Coronary artery (tissue), 2 donors: ENCODE measurements around the gene SIGLEC6.

ENCODE experiments used
- DNase-seq: peaks from one replicate; pipeline ENCODE4 v3.0.0-alpha.2; 2017; ENCODE audit warnings: low spot score
- H3K27ac ChIP-seq, 2 donors: fragments of 200-600 bp; sonication (generic); one replicate each; pipeline ENCODE4 v1.5.1; 2016 to 2019
- H3K4me3 ChIP-seq: fragments of 200-600 bp; sonication (generic); 2 replicates; pipeline ENCODE4 v1.5.1; 2016; ENCODE audit warnings: mild to moderate bottlenecking, moderate library complexity
- TF ChIP-seq, protein P1 (sequence below): fragments of 200-600 bp; sonication (generic); IDR thresholded peaks from one replicate; pipeline ENCODE4 v1.5.1; 2019; ENCODE audit warnings: antibody characterized with exemption

The SIGLEC6 gene

DNA sequence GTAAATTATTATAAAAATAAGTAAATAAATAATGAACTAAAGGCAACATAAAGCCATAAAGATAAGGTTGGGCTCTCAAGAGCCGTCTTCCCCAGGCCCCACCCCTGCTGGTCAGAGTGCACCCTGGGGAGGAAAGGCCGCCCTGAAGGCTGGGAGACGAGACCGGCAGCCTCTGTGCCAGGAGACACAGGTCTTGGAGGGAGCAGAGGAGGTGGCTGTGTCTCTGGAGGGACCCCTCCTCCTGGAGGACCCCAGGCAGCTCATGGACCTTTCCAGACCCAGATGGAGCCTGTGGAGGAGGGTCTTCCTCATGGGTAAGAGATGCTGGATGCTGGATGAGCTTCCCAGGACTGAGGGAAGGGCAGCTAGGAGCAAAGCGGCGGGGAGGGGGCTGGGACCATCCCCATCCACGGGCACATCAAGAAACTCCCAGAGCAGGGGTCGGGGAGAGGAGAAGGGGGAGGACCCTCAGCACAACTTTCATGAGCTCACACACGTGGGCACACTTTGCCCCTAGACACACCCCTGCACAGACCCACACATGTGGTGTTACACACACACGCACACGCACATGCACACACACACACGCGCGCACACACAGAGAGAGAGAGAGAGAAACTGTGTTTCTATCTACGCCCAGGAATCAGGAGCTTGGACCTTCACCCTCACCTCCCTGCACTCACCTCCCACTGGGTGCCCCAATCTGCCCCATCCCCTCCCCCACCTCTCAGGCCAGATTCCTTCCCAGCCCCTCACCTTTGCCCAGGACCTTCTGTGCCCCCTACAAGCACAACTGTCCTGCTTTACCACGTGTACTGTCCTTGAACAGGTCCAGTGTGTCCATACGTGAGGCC, 52.9 kb downstream of the SIGLEC6 start, which contains the start of gene CEACAM18:
TSS of gene CEACAM18 (plus strand) at position 159 of the 854 bp plus-strand sequence.
- TF ChIP-seq, protein P1, sequence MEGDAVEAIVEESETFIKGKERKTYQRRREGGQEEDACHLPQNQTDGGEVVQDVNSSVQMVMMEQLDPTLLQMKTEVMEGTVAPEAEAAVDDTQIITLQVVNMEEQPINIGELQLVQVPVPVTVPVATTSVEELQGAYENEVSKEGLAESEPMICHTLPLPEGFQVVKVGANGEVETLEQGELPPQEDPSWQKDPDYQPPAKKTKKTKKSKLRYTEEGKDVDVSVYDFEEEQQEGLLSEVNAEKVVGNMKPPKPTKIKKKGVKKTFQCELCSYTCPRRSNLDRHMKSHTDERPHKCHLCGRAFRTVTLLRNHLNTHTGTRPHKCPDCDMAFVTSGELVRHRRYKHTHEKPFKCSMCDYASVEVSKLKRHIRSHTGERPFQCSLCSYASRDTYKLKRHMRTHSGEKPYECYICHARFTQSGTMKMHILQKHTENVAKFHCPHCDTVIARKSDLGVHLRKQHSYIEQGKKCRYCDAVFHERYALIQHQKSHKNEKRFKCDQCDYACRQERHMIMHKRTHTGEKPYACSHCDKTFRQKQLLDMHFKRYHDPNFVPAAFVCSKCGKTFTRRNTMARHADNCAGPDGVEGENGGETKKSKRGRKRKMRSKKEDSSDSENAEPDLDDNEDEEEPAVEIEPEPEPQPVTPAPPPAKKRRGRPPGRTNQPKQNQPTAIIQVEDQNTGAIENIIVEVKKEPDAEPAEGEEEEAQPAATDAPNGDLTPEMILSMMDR, result no peak
- Histone ChIP-seq H3K4me3 (no peak within 1 kb of the TSS), H3K27ac (no peak within 1 kb of the TSS)
- no peak for DNase-seq

DNA sequence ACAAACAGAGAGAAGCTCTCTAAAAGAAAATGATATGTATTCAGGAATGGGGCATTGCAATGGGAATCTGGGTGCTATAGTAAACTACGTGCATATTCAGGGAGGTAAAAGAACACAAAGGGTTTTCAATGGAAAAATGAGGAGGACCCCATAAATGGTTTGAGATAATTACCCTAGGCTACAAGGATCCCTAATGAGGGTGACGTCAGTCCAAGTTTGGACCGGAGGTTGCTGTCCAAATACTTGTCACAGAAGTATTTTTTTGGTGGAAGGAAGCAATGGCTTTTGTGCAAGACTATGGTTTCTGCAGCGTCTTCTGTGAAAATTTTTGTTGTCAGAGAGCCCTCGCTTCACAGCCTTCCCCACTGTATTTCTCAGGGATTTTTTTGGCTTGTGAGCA, 54.1 kb downstream of the SIGLEC6 start:
- DNase-seq, result no peak
- Histone ChIP-seq H3K4me3 (no peak overlapping the region), H3K27ac (no peak overlapping the region)
- TF ChIP-seq, protein P1, result no peak

DNA sequence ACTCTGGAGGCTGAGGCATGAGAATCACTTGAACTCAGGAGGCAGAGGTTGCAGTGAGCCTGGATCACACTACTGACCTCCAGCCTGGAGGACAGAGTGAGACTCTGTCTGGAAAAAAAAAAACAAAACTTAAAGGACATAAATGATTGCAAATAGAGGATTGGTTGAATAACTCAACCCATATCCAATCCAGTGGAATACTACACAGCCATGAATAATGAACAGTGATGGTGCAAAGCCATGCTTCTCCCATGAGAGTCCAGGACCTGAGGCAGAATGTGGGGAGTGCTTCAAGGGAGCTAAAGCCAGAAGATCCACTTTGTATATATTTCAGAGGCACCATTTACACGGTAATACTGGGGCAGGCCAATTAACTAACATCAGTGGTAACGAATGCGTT, 55.3 kb downstream of the SIGLEC6 start:
- no peak for DNase-seq
- TF ChIP-seq, protein P1, result no peak
- Histone ChIP-seq H3K27ac (no peak overlapping the region), H3K4me3 (no peak overlapping the region)

DNA sequence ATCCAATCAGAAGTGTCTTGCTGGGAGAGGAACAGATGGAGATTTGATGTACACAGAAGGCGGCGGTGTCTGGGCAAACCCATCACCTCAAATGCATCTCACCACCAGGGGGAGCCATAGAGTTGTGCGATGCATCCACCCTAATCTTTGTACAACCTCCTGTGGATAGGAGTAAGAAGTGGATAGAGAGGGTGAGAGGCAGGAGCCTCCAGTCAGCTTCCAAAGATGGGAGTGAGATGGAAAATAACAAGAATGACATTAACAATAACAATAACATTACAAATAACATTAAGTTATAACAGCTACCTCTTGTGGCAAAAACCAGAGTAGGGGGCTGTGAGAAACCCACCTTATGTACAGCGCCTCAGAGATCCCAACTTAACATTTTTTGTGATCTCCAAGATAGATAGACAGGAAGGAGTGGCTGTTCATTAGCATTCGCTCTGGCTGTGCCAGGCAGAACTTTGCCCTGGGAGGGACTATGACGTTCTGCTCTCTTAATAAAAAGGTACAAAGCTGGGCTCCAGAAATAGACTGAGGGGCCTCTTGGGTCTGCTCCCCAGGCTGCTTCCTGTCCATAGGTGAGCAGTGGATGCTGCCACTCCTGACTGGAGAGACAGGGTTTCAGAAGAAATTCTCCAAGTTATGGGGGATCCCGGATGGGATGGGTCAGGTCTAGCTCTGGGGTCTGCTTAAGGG, 58.3 kb downstream of the SIGLEC6 start:
- no peak for DNase-seq
- TF ChIP-seq, protein P1, result peak; percentile 73
- no peak overlapping the region for H3K27ac ChIP-seq
- no peak overlapping the region for H3K4me3 ChIP-seq

DNA sequence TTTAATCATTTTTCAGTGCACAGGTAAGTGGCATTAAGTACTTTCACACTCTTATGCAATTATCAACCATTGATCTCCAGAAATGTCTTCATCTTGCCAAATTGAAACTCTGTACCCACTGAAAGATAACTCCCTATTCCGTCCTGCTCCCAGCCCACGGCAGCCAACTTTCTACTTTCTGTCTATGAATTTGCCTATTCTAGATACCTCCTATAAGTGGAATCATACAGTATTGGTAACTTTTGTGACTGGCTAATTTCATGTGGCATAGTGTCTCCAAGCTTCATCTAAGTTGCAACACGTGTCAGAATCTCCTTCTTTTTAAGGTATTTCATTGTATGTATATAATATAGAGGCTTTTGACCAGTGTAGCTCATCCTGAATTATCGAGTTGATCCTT, 58.9 kb downstream of the SIGLEC6 start:
- DNase-seq, result no peak
- Histone ChIP-seq H3K27ac (no peak overlapping the region), H3K4me3 (no peak overlapping the region)
- TF ChIP-seq, protein P1, result no peak

DNA sequence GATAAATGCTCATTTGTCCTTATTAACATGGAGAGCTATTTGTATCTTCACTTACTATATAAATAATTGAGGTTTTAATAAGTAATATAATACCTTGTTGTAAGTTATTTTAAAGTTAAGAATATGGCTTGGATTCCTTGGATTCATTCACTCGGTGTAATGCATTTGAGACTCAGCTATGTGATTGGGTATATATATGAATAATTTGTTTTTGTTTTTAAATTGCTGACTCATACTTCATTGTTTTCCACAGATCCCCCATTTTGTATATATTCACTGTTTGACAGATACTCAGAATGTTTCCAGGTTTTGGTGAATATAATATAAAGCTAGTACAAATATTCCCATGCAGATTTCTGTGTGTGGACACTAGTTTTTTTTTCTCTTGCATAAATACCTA, 59.9 kb downstream of the SIGLEC6 start:
- TF ChIP-seq, protein P1, result no peak
- Histone ChIP-seq H3K27ac (no peak overlapping the region), H3K4me3 (no peak overlapping the region)
- no peak for DNase-seq
